Smooth muscle cell of the umbilical artery (primary cell): Measurements from ENCODE around the gene IQCF6. TPM values are rescaled to one million over a fixed set of nuclear protein-coding genes. Genes with fewer than 3 reads are reported as not detected.

Source experiments
- total RNA-seq: library from RNA; depleted of rRNA; stranded (reverse); fragments of >200 nt; gene quantifications from 2 replicates; pipeline ENCODE4 v1.2.3, GENCODE V29; 2014

The IQCF6 gene
- not detected in 2 replicates for total RNA-seq

GRCh38 chr3:51779137-51779536, at the start of gene IQCF6:
Gene IQCF6 (minus strand): TSS chr3:51779237. CDS start chr3:51779224, 13 bp downstream.

Other genes starting within 250 kb of the IQCF6 start
- 13.4 and 24.8 TPM in 2 replicates for gene RAD54L2, start 240.5 kb downstream of the IQCF6 start, total RNA-seq
- gene TEX264, start 108.0 kb downstream of the IQCF6 start, total RNA-seq: 29.6 and 41.3 TPM in 2 replicates
- gene GRM2, start 72.2 kb downstream of the IQCF6 start, total RNA-seq: 0.09 TPM in 1 of 2 replicates, not detected in the other
- gene IQCF2, start 82.4 kb upstream of the IQCF6 start, total RNA-seq: not detected in 2 replicates
- gene IQCF5, start 96.4 kb upstream of the IQCF6 start, total RNA-seq: not detected in 2 replicates
- not detected in 2 replicates for gene IQCF1, start 124.1 kb upstream of the IQCF6 start, total RNA-seq
- gene RRP9, start 162.7 kb upstream of the IQCF6 start, total RNA-seq: 26.3 and 30.3 TPM in 2 replicates
- 10.4 and 31.0 TPM in 2 replicates for gene PARP3, start 163.1 kb upstream of the IQCF6 start, total RNA-seq
- gene GPR62, start 176.1 kb upstream of the IQCF6 start, total RNA-seq: 0.05 TPM in 1 of 2 replicates, not detected in the other
- 44.5 and 89.4 TPM in 2 replicates for gene PCBP4, start 188.2 kb upstream of the IQCF6 start, total RNA-seq
- 20.8 and 25.9 TPM in 2 replicates for gene ABHD14B, start 194.8 kb upstream of the IQCF6 start, total RNA-seq
- gene ABHD14A, start 195.8 kb upstream of the IQCF6 start, total RNA-seq: 11.8 and 21.1 TPM in 2 replicates
- gene ACY1, start 204.3 kb upstream of the IQCF6 start, total RNA-seq: 37.8 and 38.3 TPM in 2 replicates
- gene RPL29, start 216.7 kb upstream of the IQCF6 start, total RNA-seq: 572 and 1,193 TPM in 2 replicates